ENCODE results near the gene TMEM258.

TMEM258 gene

GRCh38 chr11:61820174-61820573, 27.8 kb upstream of the TMEM258 start:
- no peak overlapping the region for H3K4me3 ChIP-seq (ENCODE audit: low read length)
- DNase-seq (ENCODE audit: low read depth) = peak; percentile 54
- TF ChIP-seq CTCF (conservative IDR thresholded peaks at IDR 0.05; ENCODE audit: low read depth, low read length) = no peak

- DNase-seq (ENCODE audit: low read depth) = no peak
- no peak for TF ChIP-seq CTCF (conservative IDR thresholded peaks at IDR 0.05; ENCODE audit: low read depth, low read length)
- H3K4me3 ChIP-seq (ENCODE audit: low read length) = peak overlapping the region; percentile 77
Measured at GRCh38 chr11:61817471-61818202, 25.2 kb upstream of the TMEM258 start.

GRCh38 chr11:61816736-61817455, 24.5 kb upstream of the TMEM258 start, which contains the start of gene FADS1:
FADS1 (minus strand) TSS chr11:61817003; CDS start chr11:61816929, 74 bp downstream.
- peak within 1 kb of the TSS; percentile 77 for H3K4me3 ChIP-seq (ENCODE audit: low read length)
- peak; percentile 63 for TF ChIP-seq CTCF (conservative IDR thresholded peaks at IDR 0.05; ENCODE audit: low read depth, low read length)
- DNase-seq (ENCODE audit: low read depth) = peak; percentile 87

GRCh38 chr11:61815790-61816735, 23.7 kb upstream of the TMEM258 start:
- H3K4me3 ChIP-seq (ENCODE audit: low read length) = peak overlapping the region; percentile 77
- TF ChIP-seq CTCF (conservative IDR thresholded peaks at IDR 0.05; ENCODE audit: low read depth, low read length) = peak; percentile 20
- peak; percentile 59 for DNase-seq (ENCODE audit: low read depth)

- TF ChIP-seq CTCF (conservative IDR thresholded peaks at IDR 0.05; ENCODE audit: low read depth, low read length) = no peak
- DNase-seq (ENCODE audit: low read depth) = peak; percentile 88
- H3K4me3 ChIP-seq (ENCODE audit: low read length) = peak overlapping the region; percentile 77
Measured at GRCh38 chr11:61814958-61815789, 22.8 kb upstream of the TMEM258 start.

Data from retinal pigment epithelial cell (primary cell).